Mucosa of gallbladder (tissue), 1 donor: Measurements from ENCODE around the gene LCE3A. TPM values are rescaled to one million over a fixed set of nuclear protein-coding genes. Genes with fewer than 3 reads are reported as not detected.
"Not testable (repeated sequence)": the region's sequence is repeated elsewhere in the genome, so short reads cannot be mapped to it uniquely, and the experiment has no call there.

Experiments
- DNase-seq: peaks from one replicate; pipeline ENCODE4 v3.0.0-alpha.2; 2020; ENCODE audit warnings: low spot score
- total RNA-seq: library from RNA; stranded (reverse); gene quantifications from one replicate; pipeline ENCODE4 v1.2.1, GENCODE V29; 2021
- donor health status: DM: no; HTN: no; CAD: no.

The LCE3A gene
- total RNA-seq: not detected

- no peak for DNase-seq
Measured at GRCh38 chr1:152622803-152623202, at the start of gene LCE3A. LCE3A (minus strand) TSS chr1:152623103; CDS start chr1:152623103, 0 bp downstream.

GRCh38 chr1:152667648-152668047 is 44.7 kb upstream of the LCE3A start:
- DNase-seq: no peak

DNA sequence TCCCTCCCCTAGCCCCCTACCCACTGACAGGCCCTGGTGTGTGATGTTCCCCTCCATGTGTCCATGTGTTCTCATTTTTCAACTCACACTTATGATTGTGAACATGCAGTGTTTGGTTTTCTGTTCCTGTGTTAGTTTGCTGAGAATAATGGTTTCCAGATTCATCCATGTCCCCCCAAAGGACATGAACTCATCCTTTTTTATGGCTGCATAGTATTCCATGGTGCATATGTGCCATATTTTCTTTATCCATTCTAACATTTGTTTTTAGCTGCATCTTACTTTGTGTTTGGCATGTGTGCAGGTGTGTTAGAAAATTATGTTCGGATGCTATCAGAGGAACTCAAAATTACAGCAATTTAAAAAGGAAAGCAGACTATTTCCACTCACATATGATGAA is 43.3 kb upstream of the LCE3A start:
- not testable (repeated sequence) for DNase-seq

DNA sequence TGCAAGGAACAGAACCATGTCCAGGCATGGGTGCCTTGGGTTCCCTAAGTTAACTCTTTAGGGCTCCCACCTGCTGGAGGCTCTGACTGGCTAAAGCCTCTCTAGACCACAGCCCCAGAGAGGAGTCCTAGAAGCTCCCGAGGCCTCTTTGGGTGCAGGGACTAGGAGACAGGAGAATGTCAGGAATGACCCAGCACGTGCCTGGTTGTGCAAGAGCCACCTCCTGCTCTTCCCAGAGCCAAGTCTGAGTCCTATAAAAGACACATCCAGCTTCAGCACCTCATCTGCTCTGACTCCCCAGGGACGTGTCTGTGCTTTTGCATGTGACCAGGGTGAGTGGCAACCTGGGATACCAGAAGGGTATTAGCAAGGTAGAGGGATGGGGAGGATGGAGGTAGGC is 40.2 kb upstream of the LCE3A start, which contains the start of gene LCE2D:
Gene LCE2D, plus strand, starts transcription at position 283 of the 400 bp plus-strand sequence. CDS start 726 bp downstream, outside the sequence.
- no peak for DNase-seq

DNA sequence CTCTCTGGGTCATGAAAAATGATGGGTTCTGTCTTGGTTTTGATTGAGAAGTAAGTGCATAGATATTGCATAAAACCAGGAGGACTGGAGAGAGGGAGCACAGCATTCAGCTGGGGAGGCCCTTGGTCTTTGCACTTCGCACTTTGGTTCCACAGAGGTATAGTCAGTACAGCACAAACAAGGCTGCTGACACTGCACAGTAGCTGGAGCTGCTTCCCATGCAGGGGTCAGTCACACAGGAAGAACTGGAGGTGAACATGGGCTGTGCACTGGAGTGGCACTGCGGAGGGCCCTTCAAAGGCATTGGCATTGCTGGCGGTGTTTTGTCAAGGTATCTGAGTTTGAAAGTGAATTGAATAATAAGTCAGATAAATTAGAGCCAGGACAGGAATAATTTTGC is 35.7 kb upstream of the LCE3A start:
- no peak for DNase-seq

DNA sequence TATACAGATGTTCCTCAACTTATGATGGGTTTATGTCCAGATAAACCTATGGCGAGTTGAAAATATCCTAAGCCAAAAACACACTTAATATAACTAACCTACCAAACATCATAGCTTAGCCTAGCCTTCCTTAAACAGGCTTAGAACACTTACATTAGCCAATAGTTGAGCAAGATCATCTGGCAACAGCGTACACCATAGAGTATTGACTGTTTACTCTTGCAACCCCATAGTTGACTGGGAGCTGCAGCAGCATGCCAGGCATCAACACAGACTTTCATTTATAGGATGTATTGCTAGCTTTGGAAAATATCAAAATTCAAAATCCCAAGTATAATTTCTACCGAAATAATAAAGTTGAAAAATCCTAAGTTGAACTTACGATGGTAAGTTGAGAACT is 34.8 kb upstream of the LCE3A start:
- DNase-seq: no peak

DNA sequence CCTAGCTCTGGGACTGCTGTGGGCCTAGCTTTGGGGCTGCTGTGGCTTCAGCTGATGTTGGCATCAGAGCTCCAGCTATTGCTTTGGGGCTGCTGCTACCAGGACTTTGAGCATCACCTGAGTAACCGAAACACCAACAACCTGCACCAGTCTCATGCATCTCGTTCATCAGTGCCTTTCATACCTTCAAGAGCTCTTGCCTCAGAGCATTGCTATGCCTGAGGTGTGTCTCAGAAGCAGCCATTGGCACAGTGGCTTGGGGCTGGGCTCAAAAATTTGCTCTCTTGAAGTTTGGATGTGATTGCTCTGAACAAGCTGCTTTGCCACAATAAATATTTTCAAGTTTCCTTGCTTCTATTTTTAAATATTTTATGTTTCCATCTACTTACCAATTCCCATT is 33.6 kb upstream of the LCE3A start:
- DNase-seq: no peak

DNA sequence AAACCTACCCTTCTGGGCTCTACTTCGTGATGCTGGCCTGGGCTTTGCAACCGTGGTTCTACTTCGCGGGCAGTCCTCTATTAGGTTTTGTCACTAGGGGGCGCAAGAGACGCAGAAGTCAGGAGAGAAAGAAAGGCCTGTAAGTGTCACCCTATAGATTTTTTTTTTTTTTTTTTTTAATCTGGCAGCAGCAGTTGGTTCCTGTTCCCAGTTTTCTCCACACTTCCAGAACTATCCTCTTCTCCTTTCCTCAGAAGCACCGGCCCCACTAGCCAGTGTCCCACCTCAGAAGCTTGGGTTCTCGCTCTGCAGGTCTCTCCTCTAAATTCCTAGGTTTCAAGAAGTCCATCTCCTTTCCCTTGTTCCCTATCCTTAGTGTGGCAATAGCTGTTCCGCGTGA is 31.2 kb upstream of the LCE3A start:
- DNase-seq: peak; percentile 53

GRCh38 chr1:152646656-152647055 is 23.8 kb upstream of the LCE3A start:
- DNase-seq: no peak

GRCh38 chr1:152645146-152645545 is 22.2 kb upstream of the LCE3A start:
- DNase-seq: no peak

DNA sequence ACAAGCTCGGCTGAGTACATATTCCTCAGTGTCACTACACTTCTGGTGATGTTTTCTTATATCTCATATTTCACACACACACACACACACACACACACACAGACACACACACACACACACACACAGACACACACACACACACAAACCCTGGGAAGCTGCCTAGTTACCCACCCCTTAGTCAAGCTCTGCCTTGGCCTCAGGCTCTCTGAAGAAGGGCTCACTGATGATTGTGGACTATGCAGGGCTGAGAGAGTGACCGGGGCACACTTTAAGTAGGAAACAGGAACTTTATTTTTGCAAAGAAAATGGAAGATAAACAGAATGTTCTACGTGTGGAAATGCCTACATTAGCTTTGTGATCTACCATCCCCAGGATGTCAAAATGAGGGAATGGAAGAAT is 21.0 kb upstream of the LCE3A start:
- no peak for DNase-seq

- no peak for DNase-seq
Measured at GRCh38 chr1:152640351-152640750, 17.4 kb upstream of the LCE3A start.

GRCh38 chr1:152630596-152630995 is 7.7 kb upstream of the LCE3A start:
- no peak for DNase-seq

GRCh38 chr1:152626744-152627143 is 3.8 kb upstream of the LCE3A start:
- no peak for DNase-seq

GRCh38 chr1:152623203-152623844 is 421 bp upstream of the LCE3A start:
- no peak for DNase-seq

- no peak for DNase-seq
Measured at GRCh38 chr1:152621993-152622392, 910 bp downstream of the LCE3A start.

- no peak for DNase-seq
Measured at GRCh38 chr1:152613511-152613910, 9.4 kb downstream of the LCE3A start, which contains the start of gene LCE3B. LCE3B (plus strand) TSS chr1:152613811; CDS start chr1:152613811, 0 bp downstream.

DNA sequence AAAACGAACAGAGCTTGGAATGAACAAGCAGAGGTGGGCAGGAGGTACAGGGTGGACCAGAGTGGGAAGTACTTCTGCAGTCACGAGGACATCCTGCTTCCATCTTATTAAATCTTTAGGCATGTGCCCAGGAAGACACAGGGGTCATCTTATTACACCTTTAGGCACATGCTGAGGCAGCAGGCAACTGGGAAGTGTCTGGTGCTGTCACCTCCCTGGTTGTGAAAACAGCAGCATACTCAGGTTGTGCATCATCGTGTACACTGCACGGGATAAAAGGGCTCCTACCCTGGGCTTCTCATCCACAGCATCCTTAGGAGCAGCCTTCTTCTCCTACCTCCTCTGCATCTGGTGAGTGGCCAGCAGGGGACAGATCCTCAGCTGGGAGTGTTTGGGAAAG is 23.0 kb downstream of the LCE3A start, which contains the start of gene LCE3C:
Gene LCE3C, plus strand, starts transcription at position 301 of the 400 bp plus-strand sequence. CDS start 498 bp downstream, outside the sequence.
- DNase-seq: no peak

DNA sequence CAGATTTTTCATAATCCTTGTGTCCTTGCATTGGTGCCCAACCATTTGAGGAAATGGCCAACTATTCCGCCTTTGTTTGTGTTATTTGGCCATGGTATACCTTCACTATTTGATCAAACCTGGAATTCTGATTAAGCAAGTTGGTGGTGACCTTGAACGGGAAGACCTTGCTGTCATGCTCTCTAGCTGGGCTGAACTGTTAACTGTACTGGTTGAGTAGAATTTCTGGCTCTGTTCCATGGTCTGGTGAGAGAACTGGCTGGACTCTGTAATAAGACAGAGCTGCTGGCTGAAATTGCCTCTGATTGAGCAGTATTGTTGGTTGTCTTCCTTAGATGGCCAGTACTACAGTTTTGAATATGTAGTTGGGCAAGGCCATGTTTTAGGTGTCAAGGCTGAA is 25.9 kb downstream of the LCE3A start:
- no peak for DNase-seq

DNA sequence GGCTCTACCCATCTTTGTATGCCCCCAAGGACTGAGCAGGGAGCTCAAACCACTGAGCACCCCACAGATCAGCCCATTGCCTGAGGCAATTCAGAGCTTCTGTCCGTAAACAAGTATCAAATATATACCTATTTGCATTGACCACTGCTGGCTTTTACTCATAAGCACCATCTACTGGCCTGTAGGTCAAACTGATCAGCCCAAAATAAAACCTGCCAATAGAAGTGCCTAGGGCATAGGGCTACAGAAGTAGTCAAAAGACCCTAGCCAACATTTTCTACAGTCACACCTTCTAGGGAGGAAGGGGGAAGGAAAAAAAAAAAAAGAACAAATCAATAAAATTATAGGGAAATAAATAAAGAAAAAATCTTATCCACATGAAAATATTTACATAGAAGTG is 37.3 kb downstream of the LCE3A start:
- DNase-seq: no peak

GRCh38 chr1:152582647-152583046 is 40.3 kb downstream of the LCE3A start:
- DNase-seq: no peak

GRCh38 chr1:152580433-152580832 is 42.5 kb downstream of the LCE3A start, which contains the start of gene LCE3D:
LCE3D (minus strand) TSS chr1:152580516; CDS start chr1:152579936, 580 bp downstream.
- no peak for DNase-seq

- DNase-seq: not testable (repeated sequence)
Measured at GRCh38 chr1:152579526-152579925, 43.4 kb downstream of the LCE3A start.

GRCh38 chr1:152577168-152577567 is 45.7 kb downstream of the LCE3A start:
- no peak for DNase-seq
